ENCODE measurements around the gene ASCL5.

GRCh38 chr1:201169203-201169602, 42.2 kb upstream of the ASCL5 start:
- TF ChIP-seq EZH2 (IDR thresholded peaks at IDR 0.05; ENCODE audit: low read length, missing control alignments): no peak
- no peak for TF ChIP-seq CTCF (conservative IDR thresholded peaks at IDR 0.05 in 1 of 2, IDR thresholded peaks at IDR 0.05 in 1 of 2; ENCODE audit: low read depth in 1 of 2, low read length in 2 of 2)

Measured in fibroblast of lung (primary cell).